Heart right ventricle (tissue), 16 donors: Measurements from ENCODE around the gene PPP4R1. TPM values are rescaled to one million over a fixed set of nuclear protein-coding genes. Genes with fewer than 3 reads are reported as not detected.

Experiments
- ATAC-seq, 8 donors: fragments of 200-7000 bp; cut with Tn5 transposase; one replicate each; pipeline ENCODE4 v1.9.1; 2020; ENCODE audit warnings: mild to moderate bottlenecking in 8 of 8, moderate library complexity in 8 of 8, moderate number of reproducible peaks in 1 of 8
- DNase-seq, 2 donors: peaks; one replicate each; pipeline ENCODE4 v3.0.0-alpha.2; 2020
- H3K27ac ChIP-seq, 10 donors: fragments of 200-600 bp; sonication (generic) in 2 of 10; one replicate each; pipeline versions ENCODE4 v1.5.0 to v1.8.0; 2020 to 2022; ENCODE audit warnings: mild to moderate bottlenecking in 3 of 10
- H3K27me3 ChIP-seq, 7 donors: fragments of 200-600 bp; one replicate each; pipeline ENCODE4 v1.8.0; 2021 to 2022; ENCODE audit warnings: mild to moderate bottlenecking in 2 of 7
- H3K36me3 ChIP-seq, 9 donors: fragments of 200-600 bp; sonication (generic) in 1 of 9; one replicate each; pipeline versions ENCODE4 v1.5.0 to v1.8.0; 2020 to 2022; ENCODE audit warnings: mild to moderate bottlenecking in 2 of 9
- H3K4me1 ChIP-seq, 9 donors: fragments of 200-600 bp; sonication (generic) in 1 of 9; one replicate each; pipeline versions ENCODE4 v1.5.0 to v1.8.0; 2020 to 2022; ENCODE audit warnings: mild to moderate bottlenecking in 4 of 9
- H3K4me3 ChIP-seq, 10 donors: fragments of 200-600 bp; sonication (generic) in 2 of 10; one replicate each; pipeline versions ENCODE4 v1.5.0 to v1.8.0; 2020 to 2022; ENCODE audit warnings: mild to moderate bottlenecking in 7 of 10, moderate library complexity in 2 of 10
- H3K9me3 ChIP-seq, 11 donors: fragments of 200-600 bp in 10 of 11; sonication (generic) in 2 of 11; one replicate each; pipeline versions ENCODE4 v1.5.0 to v1.8.0; 2013 to 2022; ENCODE audit warnings: mild to moderate bottlenecking in 2 of 11, control low read depth in 1 of 11, moderate library complexity in 1 of 11
- CTCF ChIP-seq, 9 donors: fragments of 200-600 bp; sonication (generic) in 2 of 9; IDR thresholded peaks; one replicate each; pipeline versions ENCODE4 v1.5.0 to v1.8.0; 2021 to 2022; ENCODE audit warnings: antibody characterized with exemption in 9 of 9, mild to moderate bottlenecking in 5 of 9, moderate library complexity in 1 of 9
- WGBS, 2 donors: extraction: QIAGEN DNeasy Blood & Tissue Kit; methylation state at CpG; one replicate each; pipeline ENCODE4 v1.1.7; 2013; ENCODE audit warnings: inconsistent platforms in 1 of 2; 5-methylcytosine and 5-hydroxymethylcytosine counted together
- intact Hi-C, 10 donors: fragments of 100-400 bp; cut with DNase I; formaldehyde crosslinking; loops; one replicate each; pipeline versions ENCODE4 v1.11.1 to v1.14.2; 2022
- polyA plus RNA-seq, 2 donors: library from polyadenylated mRNA; stranded (reverse); fragments of 200-250 nt; gene quantifications; one replicate each; pipeline ENCODE4 v1.2.3, GENCODE V29; 2013
- total RNA-seq, 10 donors: library from RNA; stranded (reverse); fragmentation: NEBNext Ultra II Directional in 3 of 10; extraction: Animal tissue kit (Norgen Biotek cat#: 25700) in 3 of 10; gene quantifications; one replicate each; pipeline versions ENCODE4 v1.2.1 to v1.2.4, GENCODE V29; 2021 to 2023
- donor health status: Arrhythmogenic right ventricular cardiomyopathy.
- donor health status: ischemic (EF 13 %, LVEDD 7.1; RV severe dilation, severe dysfunction).
- donor health status: healthy with polysubstance abuse.
- donor health status: DM: no; HTN: yes; CAD: no.
- donor health status: DM: no; HTN: no; CAD: no.
- donor health status: ischemic (EF 25% LVEDD 6.9; RV normal size, moderate dysfunction).
- donor health status: ischemic (EF 25% LVEDD 5.7; RV mildly dilated, moderate dysfunction).
- donor health status: healthy.
- donor health status: DM: yes; HTN: yes; CAD: no.
- donor health status: Ischemic cardiomyopathy.
- donor health status: ischemic (EF 35%, LVEDD 5.7; RV mildly dilated, moderate dysfunction).
- donor health status: nonischemic (EF 11% LVEDD 7.7; RV severe dilation, severe dysfunction).
- donor health status: DM: yes; HTN: yes; CAD: no.
- donor health status: PGD.
- donor health status: ischemic (EF 29% LVEDD 5.4; RV normal size, mild dysfunction).
- donor health status: nonischemic (EF 23%, LVEDD 6.1; RV moderate dilation, normal function).

Gene PPP4R1
- total and polyA plus RNA-seq, 12 donors, result 24.7 to 87.4 (median 60.4) TPM

- no peaks in the 10 kb centered on the region for H3K27me3 ChIP-seq
- peaks cover 0 to 31% (median 8%) of the 10 kb centered on the region in 9 donors for H3K4me1 ChIP-seq
- no peak for TF ChIP-seq CTCF (IDR thresholded peaks at IDR 0.05)
- ATAC-seq (no peak), DNase-seq (no peak)
- WGBS, 2 donors, result 69 to 70% methylated on average over 2 of the region's 2 CpGs
- H3K27ac ChIP-seq, result no peak overlapping the region
- intact Hi-C loops, result loop anchor here in 1 of 10 donors (10.0 kb wide), 1 partner anchor 64 kb away; no protein-coding TSS in a partner anchor
- no peak overlapping the region for H3K4me3 ChIP-seq
- peaks cover 0 to 8% (median 3%) of the 10 kb centered on the region in 11 donors for H3K9me3 ChIP-seq
- peaks cover 0 to 9% (median 0%) of the 10 kb centered on the region in 9 donors for H3K36me3 ChIP-seq
These were observed 105.8 kb downstream of the PPP4R1 start for GRCh38 chr18:9508446-9509025.

GRCh38 chr18:9507565-9508088 lies 106.7 kb downstream of the PPP4R1 start:
- Histone ChIP-seq H3K4me1 (peaks cover 0 to 31% (median 8%) of the 10 kb centered on the region in 9 donors), H3K4me3 (no peak overlapping the region), H3K27me3 (no peaks in the 10 kb centered on the region), H3K9me3 (peaks cover 0 to 17% (median 9%) of the 10 kb centered on the region in 11 donors), H3K36me3 (no peaks in the 10 kb centered on the region), H3K27ac (no peak overlapping the region)
- 75 to 77% methylated on average over 2 of the region's 2 CpGs for WGBS, 2 donors
- no peak for DNase-seq
- ATAC-seq, result no peak
- intact Hi-C loops, result loop anchor here in 1 of 10 donors (10.0 kb wide), 1 partner anchor 63 kb away; no protein-coding TSS in a partner anchor
- no peak for TF ChIP-seq CTCF (IDR thresholded peaks at IDR 0.05)

GRCh38 chr18:9506046-9506792 lies 108.1 kb downstream of the PPP4R1 start:
- intact Hi-C loops, result loop anchor here in 1 of 10 donors (10.0 kb wide), 1 partner anchor 61 kb away; no protein-coding TSS in a partner anchor
- Histone ChIP-seq H3K4me1 (peaks cover 0 to 31% (median 8%) of the 10 kb centered on the region in 9 donors), H3K27me3 (no peaks in the 10 kb centered on the region), H3K36me3 (peaks cover 0 to 7% (median 0%) of the 10 kb centered on the region in 9 donors), H3K27ac (peak overlapping the region in 1 of 10 donors; percentile 16), H3K9me3 (peaks cover 0 to 25% (median 11%) of the 10 kb centered on the region in 11 donors), H3K4me3 (no peak overlapping the region)
- TF ChIP-seq CTCF (IDR thresholded peaks at IDR 0.05), result no peak
- DNase-seq, result peak in 1 of 2 donors; percentile 14
- WGBS, 2 donors, result 35 to 65% methylated on average over 4 of the region's 4 CpGs
- ATAC-seq, result peak in 7 of 8 donors; percentile 38 to 79 (median 70)

Other genes with a start within 250 kb of the PPP4R1 start
- 10 to 100 TPM; 39.3 to 53.8 (median 41.8) TPM for gene RALBP1, start 139.0 kb downstream of the PPP4R1 start, total RNA-seq
- 10 to 100 TPM; 23.1 to 29.9 TPM for gene RALBP1, start 139.0 kb downstream of the PPP4R1 start, polyA plus RNA-seq
- gene RAB31, start 93.7 kb upstream of the PPP4R1 start, total RNA-seq, result 10 to 100 TPM; 12.7 to 47.8 (median 17.0) TPM
- gene RAB31, start 93.7 kb upstream of the PPP4R1 start, polyA plus RNA-seq, result 1 to 10 TPM; 4.5 to 9.3 TPM